ENCODE measurements around the gene LIN7C. TPM values are rescaled to one million over a fixed set of nuclear protein-coding genes. Genes with fewer than 3 reads are reported as not detected.

The LIN7C gene
- total and polyA plus RNA-seq, 2 of the 13 experiments (the other 11 are each of a cell fraction or from before 2014, with no cell fraction given): 14.8 to 37.2 TPM

DNA sequence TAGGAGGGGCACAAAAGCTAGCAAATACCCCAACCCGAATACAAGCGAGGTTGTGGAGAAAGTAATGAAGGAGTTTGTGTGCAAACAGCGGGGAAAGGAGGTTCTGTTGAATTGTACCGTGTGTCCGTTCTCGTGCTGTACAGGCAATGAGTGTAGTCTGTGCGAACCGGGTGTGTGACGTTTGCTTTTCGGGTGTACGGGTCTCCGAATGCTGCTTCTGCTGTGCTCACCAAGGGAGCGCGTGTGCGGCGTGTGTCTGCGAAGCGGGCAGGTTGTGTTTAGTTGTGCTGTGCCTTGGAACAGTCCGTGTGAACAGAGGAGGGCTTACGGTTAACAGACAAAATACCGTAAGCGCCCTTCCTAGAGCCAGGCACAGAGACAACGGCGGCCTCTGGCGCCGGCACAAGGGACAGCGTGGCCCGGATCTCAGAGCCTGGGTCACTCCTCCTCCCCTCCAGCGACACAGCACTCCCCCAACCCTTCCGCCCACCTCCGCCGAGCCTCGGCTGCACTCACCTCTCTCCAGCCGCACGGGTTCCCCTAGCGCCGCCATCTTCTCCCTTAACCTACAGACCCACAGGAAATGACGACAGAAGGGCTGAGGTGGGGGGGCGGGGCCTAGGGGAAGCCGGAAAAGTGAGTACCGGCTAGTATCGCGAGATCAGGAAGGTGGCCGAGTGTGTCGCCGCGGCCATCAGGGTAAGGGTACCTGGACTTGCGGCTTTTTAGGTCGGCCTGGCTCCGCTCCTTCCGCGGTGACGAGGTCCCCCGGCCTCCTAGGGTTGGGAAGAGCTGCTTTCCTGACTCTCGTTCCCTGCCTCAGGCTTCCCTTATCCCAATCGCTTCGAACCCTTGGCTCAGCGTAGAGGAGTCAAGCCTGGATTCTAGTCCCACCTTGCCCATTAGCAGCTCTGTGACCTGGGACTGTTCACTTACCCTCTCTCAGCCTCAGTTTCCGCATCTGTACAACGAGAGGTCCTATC, at the start of gene LIN7C (continued):
- no peak for TF ChIP-seq E2F5 (CRISPR knock-in tag; conservative IDR thresholded peaks at IDR 0.05)
- no peak for TF ChIP-seq STAG1 (CRISPR knock-in tag; IDR thresholded peaks at IDR 0.05)
- no peak for TF ChIP-seq NR2F1 (CRISPR knock-in tag; IDR thresholded peaks at IDR 0.05)
- no peak for TF ChIP-seq MTA3 (CRISPR knock-in tag; IDR thresholded peaks at IDR 0.05)
- no peak for TF ChIP-seq ZNF75D (CRISPR knock-in tag; IDR thresholded peaks at IDR 0.05; ENCODE audit: borderline replicate concordance)
- no peak for TF ChIP-seq ZFAT (CRISPR knock-in tag; conservative IDR thresholded peaks at IDR 0.05)
- peak; percentile 25; the same call in 1 of the 2 replicates for TF ChIP-seq NFE2L1 (CRISPR knock-in tag; IDR thresholded peaks at IDR 0.05; ENCODE audit: borderline replicate concordance)
- TF ChIP-seq MZF1 (CRISPR knock-in tag; IDR thresholded peaks at IDR 0.05; ENCODE audit: borderline replicate concordance): peak; percentile 48; the same call in 1 of the 2 replicates
- no peak for TF ChIP-seq ZNF530 (CRISPR knock-in tag; IDR thresholded peaks at IDR 0.05; ENCODE audit: low read depth)
- TF ChIP-seq, protein P1, sequence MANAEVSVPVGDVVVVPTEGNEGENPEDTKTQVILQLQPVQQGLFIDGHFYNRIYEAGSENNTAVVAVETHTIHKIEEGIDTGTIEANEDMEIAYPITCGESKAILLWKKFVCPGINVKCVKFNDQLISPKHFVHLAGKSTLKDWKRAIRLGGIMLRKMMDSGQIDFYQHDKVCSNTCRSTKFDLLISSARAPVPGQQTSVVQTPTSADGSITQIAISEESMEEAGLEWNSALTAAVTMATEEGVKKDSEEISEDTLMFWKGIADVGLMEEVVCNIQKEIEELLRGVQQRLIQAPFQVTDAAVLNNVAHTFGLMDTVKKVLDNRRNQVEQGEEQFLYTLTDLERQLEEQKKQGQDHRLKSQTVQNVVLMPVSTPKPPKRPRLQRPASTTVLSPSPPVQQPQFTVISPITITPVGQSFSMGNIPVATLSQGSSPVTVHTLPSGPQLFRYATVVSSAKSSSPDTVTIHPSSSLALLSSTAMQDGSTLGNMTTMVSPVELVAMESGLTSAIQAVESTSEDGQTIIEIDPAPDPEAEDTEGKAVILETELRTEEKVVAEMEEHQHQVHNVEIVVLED (CRISPR knock-in tag; IDR thresholded peaks at IDR 0.05; ENCODE audit: borderline replicate concordance): no peak
- no peak; the same call in 1 of the 2 replicates for TF ChIP-seq ZNF383 (CRISPR knock-in tag; IDR thresholded peaks at IDR 0.05; ENCODE audit: borderline replicate concordance)
- no peak for TF ChIP-seq ZNF503 (CRISPR knock-in tag; IDR thresholded peaks at IDR 0.05)
- TF ChIP-seq NCOA1 (CRISPR knock-in tag; IDR thresholded peaks at IDR 0.05): no peak
- TF ChIP-seq MYNN (CRISPR knock-in tag; IDR thresholded peaks at IDR 0.05; ENCODE audit: low read depth): no peak
- TF ChIP-seq CREB1 (IDR thresholded peaks at IDR 0.05): peak; percentile 89
- TF ChIP-seq CREB1 (CRISPR knock-in tag; IDR thresholded peaks at IDR 0.05): peak; percentile 97
- peak; percentile 97 for TF ChIP-seq THAP7 (CRISPR knock-in tag; IDR thresholded peaks at IDR 0.05)
- no peak for TF ChIP-seq SKI (IDR thresholded peaks at IDR 0.05; ENCODE audit: partially characterized antibody)
- TF ChIP-seq, protein P2, sequence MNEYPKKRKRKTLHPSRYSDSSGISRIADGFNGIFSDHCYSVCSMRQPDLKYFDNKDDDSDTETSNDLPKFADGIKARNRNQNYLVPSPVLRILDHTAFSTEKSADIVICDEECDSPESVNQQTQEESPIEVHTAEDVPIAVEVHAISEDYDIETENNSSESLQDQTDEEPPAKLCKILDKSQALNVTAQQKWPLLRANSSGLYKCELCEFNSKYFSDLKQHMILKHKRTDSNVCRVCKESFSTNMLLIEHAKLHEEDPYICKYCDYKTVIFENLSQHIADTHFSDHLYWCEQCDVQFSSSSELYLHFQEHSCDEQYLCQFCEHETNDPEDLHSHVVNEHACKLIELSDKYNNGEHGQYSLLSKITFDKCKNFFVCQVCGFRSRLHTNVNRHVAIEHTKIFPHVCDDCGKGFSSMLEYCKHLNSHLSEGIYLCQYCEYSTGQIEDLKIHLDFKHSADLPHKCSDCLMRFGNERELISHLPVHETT (CRISPR knock-in tag; conservative IDR thresholded peaks at IDR 0.05): 0 out of 2 replicates have a peak, but pooled peaks have one; percentile 19
- peak; percentile 3; the same call in 1 of the 2 replicates for TF ChIP-seq ZNF782 (CRISPR knock-in tag; IDR thresholded peaks at IDR 0.05; ENCODE audit: borderline replicate concordance)
- TF ChIP-seq, protein P3, sequence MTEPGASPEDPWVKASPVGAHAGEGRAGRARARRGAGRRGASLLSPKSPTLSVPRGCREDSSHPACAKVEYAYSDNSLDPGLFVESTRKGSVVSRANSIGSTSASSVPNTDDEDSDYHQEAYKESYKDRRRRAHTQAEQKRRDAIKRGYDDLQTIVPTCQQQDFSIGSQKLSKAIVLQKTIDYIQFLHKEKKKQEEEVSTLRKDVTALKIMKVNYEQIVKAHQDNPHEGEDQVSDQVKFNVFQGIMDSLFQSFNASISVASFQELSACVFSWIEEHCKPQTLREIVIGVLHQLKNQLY (CRISPR knock-in tag; IDR thresholded peaks at IDR 0.05): no peak; the same call in 1 of the 2 replicates
